Prostate gland (tissue), 2 donors: ENCODE results near the gene DPEP1.

Experiments
- POLR2AphosphoS5 ChIP-seq: sonication (generic); formaldehyde crosslinking; IDR thresholded peaks from one replicate; pipeline ENCODE4 v1.6.1; 2017; ENCODE audit warnings: antibody characterized with exemption
- TF ChIP-seq, protein P1 (sequence below), 4 experiments: fragments of 200-600 bp in 2 of 4; fragments of 450-650 bp in 2 of 4; sonication (generic) in 2 of 4; IDR thresholded peaks; 1 replicate in 3 of 4; 2 replicates in 1 of 4; pipeline ENCODE4 v1.5.1; 2016 to 2019; ENCODE audit warnings: antibody characterized with exemption in 4 of 4, mild to moderate bottlenecking in 2 of 4, moderate library complexity in 2 of 4

DNA sequence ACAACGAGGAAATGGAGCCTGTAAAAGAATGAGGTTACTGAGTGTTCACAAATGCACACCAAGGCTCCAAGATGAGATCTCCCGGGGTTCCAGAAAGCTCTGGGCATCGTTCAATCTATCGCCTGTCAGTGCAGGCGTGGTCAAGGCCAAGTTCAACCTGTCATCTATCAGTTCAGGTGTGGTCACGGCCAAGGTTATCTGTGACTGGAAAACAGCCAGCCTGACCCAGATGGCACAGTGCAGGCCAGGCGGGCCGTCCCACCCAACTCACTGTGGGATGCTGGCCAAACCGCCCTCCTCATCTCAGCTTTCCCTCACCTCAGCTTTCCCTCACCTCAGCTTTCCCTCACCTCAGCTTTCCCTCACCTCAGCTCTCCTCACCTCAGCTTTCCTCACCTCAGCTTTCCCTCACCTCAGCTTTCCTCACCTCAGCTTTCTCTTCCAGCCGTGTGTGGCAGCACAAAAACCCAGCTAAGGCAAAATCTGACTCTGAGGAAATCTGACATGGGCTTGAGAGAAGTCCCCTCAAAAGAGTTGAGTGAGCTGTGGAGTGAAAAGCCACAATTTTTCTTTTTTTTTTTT, 41.7 kb downstream of the DPEP1 start:
- TF ChIP-seq, protein P1, sequence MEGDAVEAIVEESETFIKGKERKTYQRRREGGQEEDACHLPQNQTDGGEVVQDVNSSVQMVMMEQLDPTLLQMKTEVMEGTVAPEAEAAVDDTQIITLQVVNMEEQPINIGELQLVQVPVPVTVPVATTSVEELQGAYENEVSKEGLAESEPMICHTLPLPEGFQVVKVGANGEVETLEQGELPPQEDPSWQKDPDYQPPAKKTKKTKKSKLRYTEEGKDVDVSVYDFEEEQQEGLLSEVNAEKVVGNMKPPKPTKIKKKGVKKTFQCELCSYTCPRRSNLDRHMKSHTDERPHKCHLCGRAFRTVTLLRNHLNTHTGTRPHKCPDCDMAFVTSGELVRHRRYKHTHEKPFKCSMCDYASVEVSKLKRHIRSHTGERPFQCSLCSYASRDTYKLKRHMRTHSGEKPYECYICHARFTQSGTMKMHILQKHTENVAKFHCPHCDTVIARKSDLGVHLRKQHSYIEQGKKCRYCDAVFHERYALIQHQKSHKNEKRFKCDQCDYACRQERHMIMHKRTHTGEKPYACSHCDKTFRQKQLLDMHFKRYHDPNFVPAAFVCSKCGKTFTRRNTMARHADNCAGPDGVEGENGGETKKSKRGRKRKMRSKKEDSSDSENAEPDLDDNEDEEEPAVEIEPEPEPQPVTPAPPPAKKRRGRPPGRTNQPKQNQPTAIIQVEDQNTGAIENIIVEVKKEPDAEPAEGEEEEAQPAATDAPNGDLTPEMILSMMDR (IDR thresholded peaks at IDR 0.05), result no peak
- no peak for TF ChIP-seq POLR2AphosphoS5
